ENCODE data around the gene HERPUD2.
"Not testable (repeated sequence)": the region's sequence is repeated elsewhere in the genome, so short reads cannot be mapped to it uniquely, and the experiment has no call there.

The HERPUD2 gene

GRCh38 chr7:35700865-35701264, 5.9 kb upstream of the HERPUD2 start:
- H4K20me1 ChIP-seq (ENCODE audit: insufficient read depth, low read length), result no peaks in the 10 kb centered on the region
- ATAC-seq (ENCODE audit: insufficient read depth, low read depth), result no peak
- H3K4me1 ChIP-seq (ENCODE audit: insufficient read depth, low read length), result peaks cover 8% of the 10 kb centered on the region
- H3K27me3 ChIP-seq (ENCODE audit: insufficient read depth, low read length, poor library complexity), result no peaks in the 10 kb centered on the region
- no peak for DNase-seq
- no peak overlapping the region for H3K27ac ChIP-seq (ENCODE audit: low read length)
- H3K9ac ChIP-seq (ENCODE audit: low read depth, low read length), result no peak overlapping the region
- H2AFZ ChIP-seq (ENCODE audit: low read depth, low read length), result no peak overlapping the region
- TF ChIP-seq, protein P1, sequence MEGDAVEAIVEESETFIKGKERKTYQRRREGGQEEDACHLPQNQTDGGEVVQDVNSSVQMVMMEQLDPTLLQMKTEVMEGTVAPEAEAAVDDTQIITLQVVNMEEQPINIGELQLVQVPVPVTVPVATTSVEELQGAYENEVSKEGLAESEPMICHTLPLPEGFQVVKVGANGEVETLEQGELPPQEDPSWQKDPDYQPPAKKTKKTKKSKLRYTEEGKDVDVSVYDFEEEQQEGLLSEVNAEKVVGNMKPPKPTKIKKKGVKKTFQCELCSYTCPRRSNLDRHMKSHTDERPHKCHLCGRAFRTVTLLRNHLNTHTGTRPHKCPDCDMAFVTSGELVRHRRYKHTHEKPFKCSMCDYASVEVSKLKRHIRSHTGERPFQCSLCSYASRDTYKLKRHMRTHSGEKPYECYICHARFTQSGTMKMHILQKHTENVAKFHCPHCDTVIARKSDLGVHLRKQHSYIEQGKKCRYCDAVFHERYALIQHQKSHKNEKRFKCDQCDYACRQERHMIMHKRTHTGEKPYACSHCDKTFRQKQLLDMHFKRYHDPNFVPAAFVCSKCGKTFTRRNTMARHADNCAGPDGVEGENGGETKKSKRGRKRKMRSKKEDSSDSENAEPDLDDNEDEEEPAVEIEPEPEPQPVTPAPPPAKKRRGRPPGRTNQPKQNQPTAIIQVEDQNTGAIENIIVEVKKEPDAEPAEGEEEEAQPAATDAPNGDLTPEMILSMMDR (IDR thresholded peaks at IDR 0.05; ENCODE audit: borderline replicate concordance, extremely low read depth, low read length, poor library complexity, severe bottlenecking), result no peak
- no peak overlapping the region for H3K4me2 ChIP-seq (ENCODE audit: insufficient read depth, low read length)
- no peaks in the 10 kb centered on the region for H3K9me3 ChIP-seq (ENCODE audit: insufficient read depth, low read length, severe bottlenecking)
- no peaks in the 10 kb centered on the region for H3K36me3 ChIP-seq (ENCODE audit: insufficient read depth, low read length)
- no peak overlapping the region for H3K4me3 ChIP-seq (ENCODE audit: low read depth in 1 of 2, low read length in 2 of 2)
- H3K79me2 ChIP-seq (ENCODE audit: insufficient read depth, low read length), result peaks cover 1% of the 10 kb centered on the region; the same call in 1 of the 2 replicates

DNA sequence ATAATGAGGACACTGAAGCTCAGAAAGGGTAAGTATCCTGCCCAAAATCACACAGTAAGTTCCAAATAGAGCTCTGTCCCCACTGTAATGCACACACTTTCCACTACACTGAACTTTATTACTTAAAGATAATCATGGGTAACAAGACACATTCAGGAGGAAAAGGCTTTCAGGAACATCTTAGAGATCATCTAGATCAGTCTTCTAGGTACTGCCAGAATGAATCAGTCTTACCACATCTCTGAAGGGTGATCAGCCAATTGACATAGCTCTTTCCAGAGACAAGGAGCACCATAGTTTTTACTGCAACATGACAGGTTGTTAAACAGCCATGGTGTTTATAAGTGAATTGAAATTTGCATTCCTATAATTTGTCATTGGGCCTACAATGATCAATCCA, 5.4 kb upstream of the HERPUD2 start:
- H4K20me1 ChIP-seq (ENCODE audit: insufficient read depth, low read length), result no peaks in the 10 kb centered on the region
- no peaks in the 10 kb centered on the region; the same call in 1 of the 2 replicates for H3K36me3 ChIP-seq (ENCODE audit: insufficient read depth, low read length)
- H3K9ac ChIP-seq (ENCODE audit: low read depth, low read length), result no peak overlapping the region
- H2AFZ ChIP-seq (ENCODE audit: low read depth, low read length), result no peak overlapping the region
- no peak for ATAC-seq (ENCODE audit: insufficient read depth, low read depth)
- H3K79me2 ChIP-seq (ENCODE audit: insufficient read depth, low read length), result peaks cover 5% of the 10 kb centered on the region
- H3K4me3 ChIP-seq (ENCODE audit: low read depth in 1 of 2, low read length in 2 of 2), result no peak overlapping the region
- no peak overlapping the region for H3K27ac ChIP-seq (ENCODE audit: low read length)
- no peaks in the 10 kb centered on the region for H3K9me3 ChIP-seq (ENCODE audit: insufficient read depth, low read length, severe bottlenecking)
- TF ChIP-seq EZH2 (IDR thresholded peaks at IDR 0.05; ENCODE audit: borderline replicate concordance, low read depth, low read length, severe bottlenecking), result no peak
- H3K4me1 ChIP-seq (ENCODE audit: insufficient read depth, low read length), result peaks cover 13% of the 10 kb centered on the region
- no peak overlapping the region for H3K4me2 ChIP-seq (ENCODE audit: insufficient read depth, low read length)
- no peaks in the 10 kb centered on the region for H3K27me3 ChIP-seq (ENCODE audit: insufficient read depth, low read length, poor library complexity)
- no peak for DNase-seq

GRCh38 chr7:35699796-35700305, 4.9 kb upstream of the HERPUD2 start:
- Histone ChIP-seq H3K27me3 (ENCODE audit: insufficient read depth, low read length, poor library complexity) (no peaks in the 10 kb centered on the region), H3K27ac (ENCODE audit: low read length) (no peak overlapping the region), H3K4me2 (ENCODE audit: insufficient read depth, low read length) (no peak overlapping the region), H3K9ac (ENCODE audit: low read depth, low read length) (no peak overlapping the region), H2AFZ (ENCODE audit: low read depth, low read length) (no peak overlapping the region), H3K4me3 (ENCODE audit: low read depth in 1 of 2, low read length in 2 of 2) (no peak overlapping the region), H3K9me3 (ENCODE audit: insufficient read depth, low read length, severe bottlenecking) (no peaks in the 10 kb centered on the region), H3K4me1 (ENCODE audit: insufficient read depth, low read length) (peaks cover 16% of the 10 kb centered on the region), H4K20me1 (ENCODE audit: insufficient read depth, low read length) (no peaks in the 10 kb centered on the region), H3K36me3 (ENCODE audit: insufficient read depth, low read length) (no peaks in the 10 kb centered on the region; the same call in 1 of the 2 replicates), H3K79me2 (ENCODE audit: insufficient read depth, low read length) (peaks cover 8% of the 10 kb centered on the region)
- TF ChIP-seq, protein P1 (IDR thresholded peaks at IDR 0.05; ENCODE audit: borderline replicate concordance, extremely low read depth, low read length, poor library complexity, severe bottlenecking), result no peak
- no peak for TF ChIP-seq EZH2 (IDR thresholded peaks at IDR 0.05; ENCODE audit: borderline replicate concordance, low read depth, low read length, severe bottlenecking)
- ATAC-seq (ENCODE audit: insufficient read depth, low read depth) (no peak), DNase-seq (no peak)

- not testable (repeated sequence) for DNase-seq; H4K20me1 ChIP-seq (ENCODE audit: insufficient read depth, low read length)
- H3K79me2 ChIP-seq (ENCODE audit: insufficient read depth, low read length), result peaks cover 23% of the 10 kb centered on the region
Measured at GRCh38 chr7:35698382-35698781, 3.4 kb upstream of the HERPUD2 start.

More at GRCh38 chr7:35698382-35698781, 3.4 kb upstream of the HERPUD2 start:
- not testable (repeated sequence) for H3K4me2 ChIP-seq (ENCODE audit: insufficient read depth, low read length); H3K36me3 ChIP-seq (ENCODE audit: insufficient read depth, low read length); H2AFZ ChIP-seq (ENCODE audit: low read depth, low read length); H3K4me3 ChIP-seq (ENCODE audit: low read depth in 1 of 2, low read length in 2 of 2); ATAC-seq (ENCODE audit: insufficient read depth, low read depth); H3K9ac ChIP-seq (ENCODE audit: low read depth, low read length); H3K27me3 ChIP-seq (ENCODE audit: insufficient read depth, low read length, poor library complexity); H3K9me3 ChIP-seq (ENCODE audit: insufficient read depth, low read length, severe bottlenecking); H3K27ac ChIP-seq (ENCODE audit: low read length)
- peaks cover 25% of the 10 kb centered on the region for H3K4me1 ChIP-seq (ENCODE audit: insufficient read depth, low read length)
